Neural progenitor cell (in vitro differentiated cells): ENCODE data around the gene LITAFD. TPM values are rescaled to one million over a fixed set of nuclear protein-coding genes. Genes with fewer than 3 reads are reported as not detected.

Experiments used
- DNase-seq: peaks from one replicate; pipeline ENCODE4 v3.0.0-alpha.2; 2016; ENCODE audit warnings: low spot score
- H2AFZ ChIP-seq: fragments of 200-600 bp; sonication (generic); replicated peaks from 2 replicates; pipeline ENCODE4 v1.6.1; 2016; ENCODE audit warnings: antibody characterized with exemption
- H3F3A ChIP-seq: fragments of 200-600 bp; sonication (generic); 2 replicates; pipeline ENCODE4 v1.6.1; 2016; ENCODE audit warnings: antibody characterized with exemption, low read depth
- H3K27ac ChIP-seq: fragments of 200-600 bp; sonication (generic); 2 replicates; pipeline ENCODE4 v1.5.1; 2016; ENCODE audit warnings: mild to moderate bottlenecking
- H3K27me3 ChIP-seq: fragments of 200-600 bp; sonication (generic); 2 replicates; pipeline ENCODE4 v1.6.1; 2016; ENCODE audit warnings: mild to moderate bottlenecking, moderate library complexity
- H3K36me3 ChIP-seq: fragments of 200-600 bp; sonication (generic); 2 replicates; pipeline ENCODE4 v1.5.1; 2016
- H3K4me1 ChIP-seq: fragments of 200-600 bp; sonication (generic); 2 replicates; pipeline ENCODE4 v1.6.1; 2016; ENCODE audit warnings: mixed run types
- H3K4me2 ChIP-seq: fragments of 200-600 bp; sonication (generic); 2 replicates; pipeline ENCODE4 v1.6.1; 2016
- H3K4me3 ChIP-seq: fragments of 200-600 bp; sonication (generic); 2 replicates; pipeline ENCODE4 v1.5.1; 2016
- H3K79me2 ChIP-seq: fragments of 200-600 bp; sonication (generic); 2 replicates; pipeline ENCODE4 v1.6.1; 2016; ENCODE audit warnings: low read depth
- H3K9ac ChIP-seq: fragments of 200-600 bp; sonication (generic); 2 replicates; pipeline ENCODE4 v1.6.1; 2016
- H3K9me3 ChIP-seq: fragments of 200-600 bp; sonication (generic); 2 replicates; pipeline ENCODE4 v1.5.1; 2016; ENCODE audit warnings: low read depth
- H4K20me1 ChIP-seq: fragments of 200-600 bp; sonication (generic); 2 replicates; pipeline ENCODE4 v1.6.1; 2016; ENCODE audit warnings: low read depth
- H3K27ac Mint-ChIP-seq: 3 replicates; pipeline ENCODE4 v1.8.0; 2021; ENCODE audit warnings: mixed read lengths
- H3K27me3 Mint-ChIP-seq: 2 replicates; pipeline ENCODE4 v1.8.0; 2022; ENCODE audit warnings: low read depth, mild to moderate bottlenecking, inconsistent platforms, moderate library complexity, mixed read lengths; ENCODE audit not compliant: insufficient read depth
- H3K36me3 Mint-ChIP-seq: 3 replicates; pipeline ENCODE4 v1.8.0; 2021; ENCODE audit warnings: mixed read lengths
- H3K4me1 Mint-ChIP-seq: 3 replicates; pipeline ENCODE4 v1.8.0; 2021; ENCODE audit warnings: mixed read lengths
- H3K4me3 Mint-ChIP-seq: 3 replicates; pipeline ENCODE4 v1.8.0; 2021; ENCODE audit warnings: mild to moderate bottlenecking, moderate library complexity, mixed read lengths
- H3K9me3 Mint-ChIP-seq: 3 replicates; pipeline ENCODE4 v1.8.0; 2020; ENCODE audit warnings: mixed read lengths
- CTCF ChIP-seq: fragments of 200-600 bp; sonication (generic); IDR thresholded peaks from 2 replicates; pipeline ENCODE4 v1.5.1; 2017; ENCODE audit warnings: antibody characterized with exemption, mild to moderate bottlenecking
- EZH2 ChIP-seq: fragments of 200-600 bp; sonication (generic); IDR thresholded peaks from 2 replicates; pipeline ENCODE4 v1.6.1; 2017; ENCODE audit warnings: antibody characterized with exemption, mild to moderate bottlenecking, moderate library complexity
- EZH2phosphoT487 ChIP-seq: fragments of 200-600 bp; sonication (generic); IDR thresholded peaks from 2 replicates; pipeline ENCODE4 v1.6.1; 2017; ENCODE audit warnings: antibody characterized with exemption
- total RNA-seq: library from RNA; depleted of rRNA; stranded (reverse); fragments of >200 nt; gene quantifications from 2 replicates; pipeline ENCODE4 v1.2.3, GENCODE V29; 2015; ENCODE audit warnings: low replicate concordance

The LITAFD gene
- total RNA-seq, 1 donor from 2014 or later: not detected

- Histone ChIP-seq H4K20me1 (peaks cover 56% of the 10 kb centered on the region), H2AFZ (no peak overlapping the region), H3K9ac (no peak overlapping the region), H3K27me3 (no peaks in the 10 kb centered on the region), H3K27ac (no peak overlapping the region), H3K4me1 (no peaks in the 10 kb centered on the region), H3K4me3 (no peak overlapping the region), H3K9me3 (no peaks in the 10 kb centered on the region), H3K79me2 (peaks cover 17% of the 10 kb centered on the region), H3F3A (peaks cover 19% of the 10 kb centered on the region), H3K36me3 (no peaks in the 10 kb centered on the region), H3K4me2 (no peak overlapping the region)
- Mint-ChIP-seq H3K27ac (no peak overlapping the region), H3K36me3 (peaks cover 40% of the 10 kb centered on the region), H3K4me1 (peaks cover 12% of the 10 kb centered on the region), H3K27me3 (peaks cover 8% of the 10 kb centered on the region), H3K9me3 (no peaks in the 10 kb centered on the region), H3K4me3 (no peak overlapping the region)
- DNase-seq: no peak
- TF ChIP-seq EZH2phosphoT487 (no peak), CTCF (no peak), EZH2 (no peak)
Observed at GRCh38 chr16:8854298-8854948, 27.7 kb upstream of the LITAFD start.

DNA sequence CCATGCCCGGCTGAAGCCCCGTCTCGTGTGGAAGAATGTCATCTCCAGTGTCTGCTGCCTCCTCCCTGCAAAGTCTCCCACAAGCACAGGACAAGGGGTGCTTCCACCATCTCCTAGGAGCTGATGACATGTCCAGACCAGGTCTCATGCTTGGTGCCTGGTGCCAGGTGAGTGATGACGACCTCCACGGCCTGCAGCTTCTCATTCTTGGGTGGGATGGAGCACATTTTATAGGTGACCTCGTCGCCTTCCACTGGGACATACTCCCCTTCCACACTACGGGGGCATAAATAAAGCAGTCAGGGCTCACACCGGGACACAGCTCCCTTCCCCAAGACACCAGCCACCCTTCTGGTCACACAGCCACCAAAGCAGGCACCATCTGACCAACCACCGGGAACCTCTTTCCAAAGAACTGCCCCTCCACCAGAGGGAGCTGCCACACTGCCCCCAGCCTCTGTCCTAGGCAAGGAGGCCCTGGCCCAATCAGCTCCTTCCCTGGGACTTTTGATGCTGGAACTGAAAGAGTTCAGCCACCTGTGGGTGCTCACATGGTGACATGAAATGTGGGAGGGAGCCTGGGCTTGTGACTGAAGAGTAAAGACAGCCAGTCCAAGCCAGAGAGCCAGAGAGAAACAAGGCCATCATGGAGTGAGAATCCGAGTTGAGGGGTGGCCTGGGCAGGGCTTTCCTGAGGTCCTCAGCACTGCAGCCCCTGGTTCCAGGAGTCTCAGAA lies 26.9 kb upstream of the LITAFD start:
- Mint-ChIP-seq H3K4me1 (peaks cover 11% of the 10 kb centered on the region), H3K4me3 (no peak overlapping the region), H3K36me3 (peaks cover 38% of the 10 kb centered on the region), H3K27me3 (peaks cover 8% of the 10 kb centered on the region), H3K9me3 (no peaks in the 10 kb centered on the region), H3K27ac (peak overlapping the region; percentile 37)
- no peak overlapping the region for H3K4me2 ChIP-seq
- H3K4me1 ChIP-seq: no peaks in the 10 kb centered on the region
- no peak for TF ChIP-seq EZH2phosphoT487
- no peak for TF ChIP-seq EZH2
- no peak for TF ChIP-seq CTCF
- no peaks in the 10 kb centered on the region for H3K27me3 ChIP-seq
- no peaks in the 10 kb centered on the region for H3K36me3 ChIP-seq
- peaks cover 25% of the 10 kb centered on the region for H3K79me2 ChIP-seq
- H3K4me3 ChIP-seq: no peak overlapping the region
- no peak overlapping the region for H3K9ac ChIP-seq
- no peaks in the 10 kb centered on the region for H3K9me3 ChIP-seq
- DNase-seq: no peak
- H3F3A ChIP-seq: peaks cover 15% of the 10 kb centered on the region
- H3K27ac ChIP-seq: no peak overlapping the region
- H2AFZ ChIP-seq: no peak overlapping the region
- peaks cover 63% of the 10 kb centered on the region for H4K20me1 ChIP-seq

DNA sequence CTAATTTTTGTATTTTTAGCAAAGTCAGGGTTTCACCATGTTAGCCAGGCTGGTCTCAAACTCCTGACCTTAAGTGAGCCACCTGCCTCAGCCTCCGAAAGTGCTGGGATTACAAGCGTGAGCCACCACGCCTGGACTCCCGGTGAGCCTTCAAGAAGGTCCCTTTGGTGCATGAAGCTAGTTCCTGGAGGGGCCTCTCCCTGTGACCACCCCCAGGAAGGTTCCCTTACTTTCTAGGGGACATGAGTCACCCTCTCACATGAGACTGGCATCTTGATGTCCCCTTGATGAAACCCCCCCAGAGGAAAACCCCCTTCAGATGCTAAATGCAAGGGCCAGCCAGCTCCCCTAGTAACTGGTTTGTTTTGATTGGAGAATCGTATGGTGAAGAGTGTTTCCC lies 26.2 kb upstream of the LITAFD start:
- no peak overlapping the region for H3K9ac ChIP-seq
- DNase-seq: no peak
- H3K4me2 ChIP-seq: no peak overlapping the region
- no peak overlapping the region for H2AFZ ChIP-seq
- no peaks in the 10 kb centered on the region for H3K27me3 ChIP-seq
- no peak overlapping the region for H3K27ac Mint-ChIP-seq
- H3K79me2 ChIP-seq: peaks cover 32% of the 10 kb centered on the region
- H3K4me1 ChIP-seq: no peaks in the 10 kb centered on the region
- H3K9me3 Mint-ChIP-seq: no peaks in the 10 kb centered on the region
- no peak overlapping the region for H3K27ac ChIP-seq
- TF ChIP-seq EZH2phosphoT487 (no peak), CTCF (no peak), EZH2 (no peak)
- no peak overlapping the region for H3K4me3 ChIP-seq
- H3K9me3 ChIP-seq: no peaks in the 10 kb centered on the region
- H3K27me3 Mint-ChIP-seq: peaks cover 5% of the 10 kb centered on the region
- H3K36me3 Mint-ChIP-seq: peaks cover 35% of the 10 kb centered on the region
- H3K4me3 Mint-ChIP-seq: no peak overlapping the region
- H3K4me1 Mint-ChIP-seq: peaks cover 10% of the 10 kb centered on the region
- no peaks in the 10 kb centered on the region for H3K36me3 ChIP-seq
- H4K20me1 ChIP-seq: peaks cover 68% of the 10 kb centered on the region
- peaks cover 10% of the 10 kb centered on the region for H3F3A ChIP-seq
